GM18502 (cell line): Measurements from ENCODE around the gene GABRG2.
"Not testable (repeated sequence)": the region's sequence is repeated elsewhere in the genome, so short reads cannot be mapped to it uniquely, and the experiment has no call there.

ENCODE experiments used
- ATAC-seq: cut with Tn5 transposase; IDR thresholded peaks from one replicate; pipeline ENCODE4 v1.9.1; 2021; ENCODE audit warnings: mild to moderate bottlenecking; ENCODE audit not compliant: unreplicated experiment, poor library complexity

Gene GABRG2

DNA sequence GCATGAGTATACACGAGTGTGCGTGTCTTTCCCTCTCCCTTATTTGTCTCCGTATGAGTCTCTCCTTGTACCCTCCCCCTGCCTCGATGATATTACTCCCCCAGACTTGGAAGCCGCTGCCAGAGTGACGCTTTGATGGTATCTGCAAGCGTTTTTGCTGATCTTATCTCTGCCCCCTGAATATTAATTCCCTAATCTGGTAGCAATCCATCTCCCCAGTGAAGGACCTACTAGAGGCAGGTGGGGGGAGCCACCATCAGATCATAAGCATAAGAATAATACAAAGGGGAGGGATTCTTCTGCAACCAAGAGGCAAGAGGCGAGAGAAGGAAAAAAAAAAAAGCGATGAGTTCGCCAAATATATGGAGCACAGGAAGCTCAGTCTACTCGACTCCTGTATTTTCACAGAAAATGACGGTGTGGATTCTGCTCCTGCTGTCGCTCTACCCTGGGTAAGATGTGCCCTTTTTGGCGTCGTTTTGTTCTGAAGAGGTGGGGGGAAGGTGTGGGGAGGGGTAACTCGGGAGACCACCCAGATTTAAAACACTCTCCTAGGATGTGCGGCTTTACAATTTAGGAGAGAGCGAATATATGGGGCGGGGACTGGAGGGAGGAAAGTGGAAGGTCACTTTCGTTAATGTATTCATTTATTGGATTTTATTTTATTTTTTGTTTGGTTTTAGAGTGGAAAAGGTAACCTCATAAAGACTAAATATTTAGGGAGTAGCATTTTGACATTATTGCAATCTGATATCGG is at the start of gene GABRG2:
GABRG2 (plus strand) TSS at position 119 of the 757 bp plus-strand sequence; CDS start at position 346, 227 bp downstream.
- ATAC-seq, result no peak

DNA sequence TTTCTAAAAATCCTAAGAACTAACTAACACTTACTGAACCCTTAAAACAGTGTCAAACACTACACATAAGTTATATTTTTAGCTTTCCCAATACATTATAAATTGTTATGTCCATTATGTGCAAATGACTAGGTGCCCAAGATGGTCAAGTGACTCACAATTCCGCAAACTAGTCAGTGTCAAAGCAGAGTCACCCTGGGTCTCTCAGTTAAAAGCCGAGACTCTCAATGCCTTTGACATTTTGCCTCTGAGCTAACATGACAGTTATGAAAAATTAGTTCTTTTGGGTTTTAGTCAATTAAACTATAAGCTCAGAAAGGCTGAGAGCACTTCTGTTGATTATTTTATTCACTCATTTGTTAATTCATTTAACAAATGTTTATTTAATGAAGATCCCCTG is 42.3 kb upstream of the GABRG2 start:
- ATAC-seq, result no peak

DNA sequence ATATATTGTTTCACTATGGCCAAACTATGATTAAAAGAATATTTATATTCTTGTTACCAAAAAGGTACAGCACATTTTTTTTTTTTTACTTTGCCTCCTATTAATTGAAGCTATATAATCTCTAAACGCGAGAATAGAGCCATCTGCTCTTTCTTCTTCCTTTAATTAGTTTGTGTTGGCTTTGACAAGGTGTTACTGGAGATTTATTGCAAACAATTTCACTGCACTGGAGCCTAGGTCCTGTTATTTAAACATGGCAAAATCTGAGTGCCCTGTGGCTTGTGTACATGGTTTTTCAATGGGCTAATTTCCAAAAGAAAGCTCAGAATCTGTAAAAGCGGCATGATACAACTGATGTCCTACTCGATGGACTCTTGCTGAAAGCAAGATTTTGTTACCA is 40.8 kb upstream of the GABRG2 start:
- no peak for ATAC-seq

DNA sequence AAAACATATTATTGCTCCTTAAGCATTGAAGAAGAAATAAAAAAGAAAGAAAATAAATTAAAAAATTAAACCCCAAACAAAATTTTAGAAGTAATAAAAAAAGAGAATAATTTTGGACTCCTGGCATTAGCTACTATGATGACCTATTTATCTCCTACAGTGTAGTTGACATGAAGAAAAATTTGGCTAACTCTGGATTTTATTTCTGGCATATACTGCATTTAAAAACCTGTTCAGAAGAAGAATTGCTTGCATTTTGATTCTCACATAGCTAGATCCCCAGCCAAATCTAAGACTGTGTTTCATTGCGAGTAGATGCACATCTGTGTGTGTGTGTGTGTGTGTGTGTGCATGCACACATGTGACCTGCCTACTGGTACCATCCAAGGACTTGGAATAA is 30.1 kb upstream of the GABRG2 start:
- ATAC-seq, result no peak

DNA sequence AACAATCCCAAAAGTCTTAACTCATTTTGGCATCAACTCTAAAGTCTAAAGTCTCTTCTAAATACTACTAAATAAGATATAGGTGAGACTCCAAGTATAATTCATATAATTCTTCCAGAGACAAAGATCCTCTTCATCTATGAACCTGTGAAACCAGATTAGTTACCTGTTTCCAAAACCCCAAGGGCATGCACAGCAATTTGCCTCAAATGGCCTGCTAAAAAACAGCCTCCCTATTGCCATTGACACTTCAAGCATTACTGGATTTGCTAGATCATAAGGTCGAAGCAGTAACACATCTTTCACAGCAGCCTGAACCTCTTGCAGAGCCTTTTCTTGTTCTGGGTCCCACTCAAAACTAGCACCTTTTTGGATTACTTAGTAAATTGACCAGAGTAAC is 20.3 kb upstream of the GABRG2 start:
- no peak for ATAC-seq

DNA sequence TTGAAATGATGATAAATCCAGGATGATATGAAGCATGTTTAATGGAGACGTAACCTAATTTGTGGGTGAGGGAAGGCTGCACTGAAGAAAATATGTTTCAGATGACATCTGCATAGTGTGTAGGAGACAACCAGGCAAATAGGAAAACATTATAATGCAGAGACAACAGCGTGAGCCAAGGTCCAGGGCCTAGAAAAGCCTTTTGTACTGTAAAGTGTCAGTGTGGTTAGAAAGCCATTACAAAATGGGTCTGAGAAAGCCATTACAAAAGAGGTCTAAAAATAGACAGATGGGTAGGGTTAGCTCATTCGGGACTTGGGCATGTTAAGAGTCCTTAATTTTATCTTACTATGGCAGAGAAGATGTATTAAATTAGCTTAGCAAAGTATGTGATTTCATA is 14.9 kb upstream of the GABRG2 start:
- ATAC-seq, result no peak

DNA sequence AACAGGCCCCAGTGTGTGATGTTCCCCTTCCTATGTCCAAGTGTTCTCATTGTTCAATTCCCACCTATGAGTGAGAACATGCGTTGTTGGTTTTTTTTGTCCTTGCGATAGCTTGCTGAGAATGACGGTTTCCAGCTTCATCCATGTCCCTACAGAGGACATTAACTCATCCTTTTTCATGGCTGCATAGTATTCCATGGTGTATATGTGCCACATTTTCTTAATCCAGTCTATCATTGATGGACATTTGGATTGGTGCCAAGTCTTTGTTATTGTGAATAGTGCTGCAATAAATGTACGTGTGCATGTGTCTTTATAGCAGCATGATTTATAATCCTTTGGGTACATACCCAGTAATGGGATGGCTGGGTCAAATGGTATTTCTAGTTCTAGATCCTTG is 12.5 kb upstream of the GABRG2 start:
- ATAC-seq, result not testable (repeated sequence)

DNA sequence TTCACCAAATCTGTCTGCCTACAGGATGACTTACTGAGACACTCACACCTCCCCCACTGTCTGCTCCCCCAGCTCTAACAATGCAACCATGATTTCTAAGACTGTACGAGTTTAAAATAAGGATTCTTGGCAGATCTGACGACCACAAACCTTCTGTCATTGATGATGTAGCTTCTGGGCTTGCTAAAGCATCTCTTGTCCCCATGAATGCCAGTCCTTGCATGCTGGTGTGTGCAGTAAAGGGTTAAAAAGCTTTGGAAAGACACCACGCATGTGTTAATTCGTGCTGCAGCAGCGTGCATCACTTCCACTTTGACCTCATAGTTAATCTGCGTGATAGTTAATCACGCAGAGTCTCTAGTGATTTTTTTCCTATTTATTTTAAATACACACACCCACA is 411 bp upstream of the GABRG2 start:
- no peak for ATAC-seq

DNA sequence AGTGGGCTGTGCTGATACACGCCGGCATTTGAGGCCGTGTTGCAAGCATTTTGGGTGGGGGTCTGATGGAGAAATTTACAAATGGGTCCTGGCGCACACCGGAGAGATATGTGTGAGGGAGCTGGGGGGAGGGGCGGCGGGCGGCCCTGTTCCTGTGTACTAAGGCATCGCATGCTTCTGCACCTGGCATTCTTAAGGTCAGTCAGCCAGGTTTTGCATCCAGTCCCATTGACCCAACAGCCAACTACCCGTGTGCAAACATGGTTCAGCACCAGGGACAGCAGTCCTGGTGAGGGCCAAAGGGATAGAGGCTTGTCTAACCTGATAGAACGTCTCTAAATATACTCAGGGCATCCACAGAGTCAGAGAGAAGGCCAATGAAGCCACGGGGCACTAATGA is 839 bp downstream of the GABRG2 start:
- ATAC-seq, result no peak

DNA sequence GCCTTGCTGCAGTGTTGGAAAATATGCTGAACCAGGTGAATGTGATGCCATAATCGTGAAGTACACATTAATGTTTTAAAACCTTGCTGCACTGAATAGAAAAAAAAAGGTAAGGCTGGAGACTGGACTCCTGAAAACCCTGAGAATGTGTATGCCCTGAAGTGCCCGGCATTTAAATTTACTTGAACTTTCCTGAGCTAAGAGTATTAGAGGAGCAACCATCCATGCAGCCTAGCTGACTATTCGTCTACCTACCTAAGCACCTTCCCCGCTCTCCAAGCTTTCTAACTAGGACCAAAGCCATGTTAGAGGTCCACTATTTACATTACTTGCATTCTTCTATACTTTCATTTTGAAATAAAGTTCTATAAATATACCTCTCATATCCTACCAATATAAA is 1.4 kb downstream of the GABRG2 start:
- ATAC-seq, result no peak

DNA sequence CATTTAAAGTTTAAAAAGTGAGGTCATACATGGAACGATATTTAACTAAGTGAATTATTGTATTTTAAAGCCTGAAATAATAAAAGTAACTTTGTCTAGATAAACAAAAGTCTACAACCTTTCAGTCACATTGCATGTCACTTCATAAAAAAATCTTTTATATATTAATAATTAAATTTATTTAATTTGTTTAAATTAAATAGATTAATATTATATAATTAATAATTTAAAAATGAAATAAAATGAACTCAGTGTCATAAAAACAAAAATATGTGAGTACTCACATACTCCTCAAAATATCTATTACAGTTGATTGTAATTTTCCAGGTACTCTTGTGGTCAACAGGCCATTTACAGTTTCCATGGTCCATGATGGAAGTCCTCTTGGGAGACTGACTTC is 11.2 kb downstream of the GABRG2 start:
- ATAC-seq, result no peak

DNA sequence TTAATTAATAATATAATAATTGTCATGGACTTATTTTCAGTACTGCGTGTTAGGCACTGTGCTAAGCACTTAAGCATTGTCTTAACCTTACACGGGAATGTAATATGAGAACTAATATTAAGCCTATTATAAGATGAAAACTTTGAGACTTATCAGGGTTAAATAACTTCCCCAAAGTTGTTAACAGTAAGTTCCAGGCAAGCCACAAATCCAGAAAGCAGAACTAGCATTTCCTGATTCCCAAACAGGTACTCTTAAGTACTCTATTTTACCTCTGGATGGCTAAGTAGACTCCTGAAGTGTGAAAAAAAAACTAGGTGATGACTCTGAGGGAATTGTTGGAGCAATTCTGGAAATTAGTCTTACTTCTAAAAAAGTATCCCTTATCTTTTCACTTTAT is 23.8 kb downstream of the GABRG2 start:
- ATAC-seq, result no peak

DNA sequence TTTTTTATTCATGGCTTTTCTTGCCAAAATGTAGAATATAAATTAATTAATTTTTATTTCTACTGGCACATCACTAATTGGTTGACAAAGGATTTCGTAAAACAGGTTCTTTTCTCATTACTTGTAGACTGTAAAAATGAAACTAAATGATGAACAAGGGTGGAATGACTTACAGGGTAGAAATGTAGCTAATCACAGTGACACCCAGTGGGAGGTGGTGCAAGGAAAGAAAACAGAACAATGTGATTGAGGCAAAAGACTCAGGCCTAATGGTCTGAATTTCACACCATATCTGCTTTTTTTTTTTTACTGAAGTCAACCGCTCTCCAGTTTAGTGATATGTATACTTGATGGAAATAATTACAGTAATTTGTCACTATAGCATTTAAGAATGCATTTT is 28.9 kb downstream of the GABRG2 start:
- ATAC-seq, result no peak

DNA sequence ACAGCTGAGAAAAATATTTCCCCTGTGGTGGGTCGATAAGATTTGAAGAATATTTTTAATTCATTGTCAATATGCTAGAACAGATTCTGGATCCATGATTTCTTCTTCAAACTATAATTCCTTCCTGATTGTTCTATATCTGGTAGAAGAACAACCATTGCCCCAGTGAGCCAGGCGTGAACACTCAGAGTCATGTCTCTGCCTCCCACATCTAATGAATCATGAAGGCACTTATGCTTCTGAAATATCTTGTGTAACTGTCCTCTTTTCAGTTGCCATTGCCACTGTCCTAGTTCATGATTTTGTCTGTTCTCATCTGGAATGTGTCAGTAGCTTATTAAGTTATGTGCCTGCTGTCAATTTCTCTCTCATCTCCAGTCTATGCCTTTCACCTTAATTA is 40.0 kb downstream of the GABRG2 start:
- ATAC-seq, result no peak

DNA sequence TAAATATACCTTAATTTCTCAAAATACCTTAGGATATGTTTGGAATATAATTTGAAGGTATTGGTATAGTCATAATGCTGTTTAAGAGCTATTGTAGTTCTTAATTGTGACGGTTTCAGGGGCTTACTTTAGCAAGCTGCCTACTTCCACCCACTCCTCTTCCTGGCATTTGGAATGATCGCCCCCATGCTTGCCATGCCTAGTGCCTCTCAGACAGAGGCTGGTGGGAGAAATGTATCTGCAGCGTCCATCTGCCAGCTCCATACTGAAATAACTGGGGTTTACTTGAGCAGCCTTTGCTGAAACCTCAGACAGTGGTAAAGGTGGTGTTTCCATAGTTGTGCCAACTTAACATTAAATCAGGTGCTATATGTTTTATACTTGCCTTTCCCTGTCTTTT is 52.2 kb downstream of the GABRG2 start:
- no peak for ATAC-seq

DNA sequence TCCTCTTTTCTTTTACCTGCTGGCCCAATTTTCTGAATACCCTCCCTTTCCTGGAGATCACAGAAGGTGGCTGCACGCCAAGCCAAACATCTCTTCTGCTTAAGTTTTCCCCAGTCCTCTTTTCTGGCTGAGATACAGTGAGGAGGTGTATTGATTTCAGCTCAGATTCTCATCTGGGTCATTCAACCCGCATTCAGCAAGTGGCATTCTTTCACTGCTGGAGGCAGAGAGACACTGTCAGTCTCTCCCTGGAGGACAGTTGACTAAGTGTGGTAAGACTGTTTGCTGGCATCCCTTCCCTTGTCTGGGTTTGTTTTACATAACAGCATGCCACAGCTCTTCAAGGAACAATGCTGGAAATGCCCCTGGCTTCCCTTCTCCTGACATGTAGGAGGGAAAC is 60.5 kb downstream of the GABRG2 start:
- no peak for ATAC-seq

DNA sequence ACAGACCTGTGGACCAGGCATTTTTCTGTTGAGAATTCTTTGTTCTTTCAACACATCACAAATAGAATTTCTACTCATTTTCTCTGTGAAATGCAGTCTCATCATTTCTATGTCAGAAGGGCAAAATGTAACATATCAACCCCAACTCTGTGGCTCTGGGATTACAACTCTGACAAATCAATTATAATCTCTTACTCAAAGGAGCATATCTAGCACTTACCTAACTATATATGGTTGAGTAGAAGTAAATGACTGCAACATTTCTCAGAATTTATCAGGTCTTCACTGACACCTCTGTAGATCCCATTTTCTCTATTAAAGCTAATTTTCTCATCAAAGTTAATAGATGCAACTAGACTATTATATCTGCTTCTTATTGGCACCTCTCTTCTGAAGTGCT is 64.8 kb downstream of the GABRG2 start:
- no peak for ATAC-seq

DNA sequence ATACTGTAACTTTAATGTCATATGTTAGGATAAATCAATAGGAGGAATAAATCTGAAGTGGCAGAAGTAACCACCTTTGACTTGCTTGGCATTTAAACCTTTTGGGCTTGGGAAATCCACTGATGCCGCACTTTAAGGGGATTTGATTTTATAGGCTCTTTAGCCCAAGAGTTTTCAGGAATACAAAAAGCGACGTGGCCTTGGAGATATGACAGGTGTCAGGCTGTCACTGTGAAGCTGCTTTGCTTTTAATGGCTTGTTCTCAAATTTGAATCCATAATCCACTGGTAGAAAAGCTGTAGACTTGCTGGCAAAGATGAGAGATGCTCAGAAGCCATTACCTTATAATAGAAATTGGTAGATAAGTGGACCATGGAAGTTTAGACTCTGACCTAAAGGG is 71.6 kb downstream of the GABRG2 start:
- no peak for ATAC-seq

DNA sequence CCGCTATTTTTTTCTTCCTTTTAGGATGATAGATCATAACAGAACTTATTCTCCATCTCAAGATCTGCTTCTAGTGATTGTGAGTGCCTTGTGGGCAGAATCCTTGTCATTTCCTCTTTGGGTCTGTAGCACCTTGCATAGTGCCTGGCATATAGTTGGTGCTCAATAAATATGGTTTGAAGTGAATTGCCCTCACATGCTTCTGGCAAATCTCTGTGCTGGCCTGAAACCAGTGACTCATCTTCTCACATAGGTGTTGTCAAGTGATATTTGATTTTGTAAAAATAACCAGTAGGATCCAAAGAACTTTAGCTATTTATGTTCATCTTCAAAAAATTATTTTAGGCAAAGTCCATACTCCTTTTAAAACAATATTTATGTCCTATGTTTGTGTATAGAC is 86.7 kb downstream of the GABRG2 start:
- ATAC-seq, result no peak

DNA sequence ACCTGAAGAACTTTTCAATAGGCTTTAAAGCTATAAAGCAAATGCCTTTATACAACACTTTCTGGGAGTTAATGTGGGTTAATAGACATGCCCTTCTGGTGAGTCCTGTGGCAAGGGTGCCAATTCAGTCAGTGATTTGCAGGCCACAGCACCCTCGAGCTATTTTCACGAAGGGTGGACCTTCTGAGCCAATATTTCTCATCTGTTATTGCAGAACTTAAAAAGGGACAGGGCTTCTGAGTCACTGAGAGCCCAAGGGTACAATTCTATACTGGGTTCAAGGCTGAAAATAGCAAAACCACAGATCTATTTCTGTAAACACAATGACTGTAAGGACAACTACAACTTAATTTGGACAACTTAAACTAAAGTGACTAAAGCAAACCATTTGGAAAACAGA is 92.8 kb downstream of the GABRG2 start:
- ATAC-seq, result no peak

DNA sequence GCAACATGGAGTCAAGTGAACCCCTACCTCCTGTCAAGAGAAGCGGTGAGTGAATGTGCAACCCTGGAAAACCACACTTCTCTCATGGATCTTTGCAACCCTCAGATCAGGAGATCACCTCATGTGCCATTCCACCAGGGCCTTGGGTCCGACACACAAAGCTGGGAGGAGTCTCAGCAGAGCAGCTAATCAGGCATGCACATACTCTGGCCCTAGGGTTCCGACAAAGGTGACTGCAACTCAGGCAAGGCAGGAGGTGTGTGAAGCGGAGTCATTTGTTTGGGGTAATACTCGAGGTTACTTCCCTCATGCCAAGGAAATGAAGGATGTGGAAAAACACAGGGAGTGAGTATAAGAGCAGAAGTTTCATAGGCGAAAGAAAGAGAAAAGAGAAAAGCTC is 96.1 kb downstream of the GABRG2 start:
- no peak for ATAC-seq

DNA sequence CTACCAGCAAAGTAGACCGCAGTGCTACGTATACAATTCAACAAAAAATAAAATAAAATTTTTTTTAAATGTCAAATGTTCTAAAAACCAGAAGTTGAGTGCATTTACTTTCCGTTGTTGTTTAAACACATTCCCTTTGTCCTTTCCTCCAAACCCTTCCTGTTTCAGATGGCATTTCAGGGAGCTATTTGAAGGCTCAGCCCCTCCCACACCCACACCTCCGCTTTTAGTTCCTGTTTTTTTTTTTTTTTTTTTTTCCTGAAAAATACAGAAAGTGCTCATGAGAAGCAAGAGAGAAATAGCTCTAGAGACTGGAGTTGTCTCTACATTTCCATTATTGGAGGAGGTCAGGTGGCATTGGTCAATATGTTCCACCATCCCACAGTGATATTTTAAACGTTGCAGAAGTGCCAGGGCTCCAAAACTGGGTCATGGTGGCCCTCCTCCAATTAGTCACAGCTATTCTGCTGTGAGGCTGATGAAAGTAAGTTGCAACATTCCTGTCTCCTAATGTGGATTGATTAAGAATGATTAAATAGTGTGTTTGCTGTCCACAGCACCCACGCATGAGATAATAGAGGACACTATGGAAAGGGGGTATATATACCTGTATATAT is 106.9 kb downstream of the GABRG2 start:
- no peak for ATAC-seq
